ENCODE measurements around the gene SETD7.

The SETD7 gene

GRCh38 chr4:139564502-139564901, 8.5 kb upstream of the SETD7 start:
- no peak overlapping the region for H3K4me2 ChIP-seq (ENCODE audit: insufficient read depth, low read length)
- no peak overlapping the region for H2AFZ ChIP-seq (ENCODE audit: low read depth, low read length)
- DNase-seq = no peak
- no peaks in the 10 kb centered on the region for H4K20me1 ChIP-seq (ENCODE audit: insufficient read depth, low read length)
- peak; percentile 41; the same call in 1 of the 3 replicates for ATAC-seq (ENCODE audit: insufficient read depth, low read depth)
- H3K27ac ChIP-seq (ENCODE audit: low read length) = no peak overlapping the region
- no peaks in the 10 kb centered on the region for H3K27me3 ChIP-seq (ENCODE audit: insufficient read depth, low read length, poor library complexity)
- H3K4me1 ChIP-seq (ENCODE audit: insufficient read depth, low read length) = peaks cover 9% of the 10 kb centered on the region
- no peaks in the 10 kb centered on the region for H3K79me2 ChIP-seq (ENCODE audit: insufficient read depth, low read length)
- no peak for TF ChIP-seq EZH2 (IDR thresholded peaks at IDR 0.05; ENCODE audit: borderline replicate concordance, low read depth, low read length, severe bottlenecking)
- TF ChIP-seq, protein P1, sequence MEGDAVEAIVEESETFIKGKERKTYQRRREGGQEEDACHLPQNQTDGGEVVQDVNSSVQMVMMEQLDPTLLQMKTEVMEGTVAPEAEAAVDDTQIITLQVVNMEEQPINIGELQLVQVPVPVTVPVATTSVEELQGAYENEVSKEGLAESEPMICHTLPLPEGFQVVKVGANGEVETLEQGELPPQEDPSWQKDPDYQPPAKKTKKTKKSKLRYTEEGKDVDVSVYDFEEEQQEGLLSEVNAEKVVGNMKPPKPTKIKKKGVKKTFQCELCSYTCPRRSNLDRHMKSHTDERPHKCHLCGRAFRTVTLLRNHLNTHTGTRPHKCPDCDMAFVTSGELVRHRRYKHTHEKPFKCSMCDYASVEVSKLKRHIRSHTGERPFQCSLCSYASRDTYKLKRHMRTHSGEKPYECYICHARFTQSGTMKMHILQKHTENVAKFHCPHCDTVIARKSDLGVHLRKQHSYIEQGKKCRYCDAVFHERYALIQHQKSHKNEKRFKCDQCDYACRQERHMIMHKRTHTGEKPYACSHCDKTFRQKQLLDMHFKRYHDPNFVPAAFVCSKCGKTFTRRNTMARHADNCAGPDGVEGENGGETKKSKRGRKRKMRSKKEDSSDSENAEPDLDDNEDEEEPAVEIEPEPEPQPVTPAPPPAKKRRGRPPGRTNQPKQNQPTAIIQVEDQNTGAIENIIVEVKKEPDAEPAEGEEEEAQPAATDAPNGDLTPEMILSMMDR (IDR thresholded peaks at IDR 0.05; ENCODE audit: borderline replicate concordance, extremely low read depth, low read length, poor library complexity, severe bottlenecking) = peak; percentile 28
- no peak overlapping the region for H3K9ac ChIP-seq (ENCODE audit: low read depth, low read length)
- no peaks in the 10 kb centered on the region for H3K9me3 ChIP-seq (ENCODE audit: insufficient read depth, low read length, severe bottlenecking)
- H3K4me3 ChIP-seq (ENCODE audit: low read depth in 1 of 2, low read length in 2 of 2) = no peak overlapping the region
- no peaks in the 10 kb centered on the region for H3K36me3 ChIP-seq (ENCODE audit: insufficient read depth, low read length)

DNA sequence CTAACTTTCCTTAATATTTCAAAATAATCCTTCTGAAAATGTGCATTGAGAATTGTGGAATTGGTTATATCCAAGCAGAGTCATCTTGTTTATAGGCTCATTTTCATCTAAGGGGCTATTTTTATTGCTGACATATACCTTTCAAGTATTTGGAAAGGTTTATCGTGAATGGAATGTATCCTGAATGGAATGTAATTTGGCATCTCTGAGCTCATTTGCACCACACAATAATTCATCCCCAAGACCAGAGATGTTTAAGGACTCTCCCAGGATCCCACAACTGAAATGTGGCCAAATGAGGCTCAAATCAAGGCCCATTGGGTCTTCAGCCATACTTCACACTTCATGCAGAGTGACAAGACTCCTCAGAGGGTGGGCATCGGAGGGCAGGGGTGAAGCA, 7.5 kb upstream of the SETD7 start:
- no peaks in the 10 kb centered on the region for H3K36me3 ChIP-seq (ENCODE audit: insufficient read depth, low read length)
- ATAC-seq (ENCODE audit: insufficient read depth, low read depth) = no peak

DNA sequence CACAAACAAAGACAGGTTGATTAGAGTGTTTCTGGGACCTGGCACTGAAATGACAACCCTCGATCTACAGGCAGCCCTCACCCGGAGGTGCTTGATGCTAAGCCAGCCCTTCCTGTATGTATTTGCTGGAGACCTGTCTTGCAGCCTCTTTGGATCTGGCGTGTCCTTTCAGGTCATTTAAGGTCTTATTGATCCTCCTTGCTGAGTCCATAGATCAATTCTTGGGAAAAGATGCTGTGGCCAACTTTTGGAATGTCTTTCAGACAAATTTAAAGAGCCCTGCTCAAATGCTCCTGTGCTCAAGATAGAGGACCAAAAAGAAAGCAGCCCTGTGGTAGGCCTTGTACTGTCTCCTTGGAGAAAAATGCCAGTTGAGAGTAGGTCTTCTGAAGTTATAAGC, 6.8 kb upstream of the SETD7 start:
- H3K4me3 ChIP-seq (ENCODE audit: low read depth in 1 of 2, low read length in 2 of 2) = no peak overlapping the region
- H3K79me2 ChIP-seq (ENCODE audit: insufficient read depth, low read length) = no peaks in the 10 kb centered on the region
- DNase-seq = no peak
- no peak overlapping the region for H3K27ac ChIP-seq (ENCODE audit: low read length)
- no peak overlapping the region for H3K4me2 ChIP-seq (ENCODE audit: insufficient read depth, low read length)
- peaks cover 9% of the 10 kb centered on the region for H3K4me1 ChIP-seq (ENCODE audit: insufficient read depth, low read length)
- no peaks in the 10 kb centered on the region for H3K9me3 ChIP-seq (ENCODE audit: insufficient read depth, low read length, severe bottlenecking)
- no peak for ATAC-seq (ENCODE audit: insufficient read depth, low read depth)
- H3K9ac ChIP-seq (ENCODE audit: low read depth, low read length) = no peak overlapping the region
- no peaks in the 10 kb centered on the region for H3K36me3 ChIP-seq (ENCODE audit: insufficient read depth, low read length)
- no peak overlapping the region; the same call in 1 of the 2 replicates for H2AFZ ChIP-seq (ENCODE audit: low read depth, low read length)
- peaks cover 9% of the 10 kb centered on the region for H3K27me3 ChIP-seq (ENCODE audit: insufficient read depth, low read length, poor library complexity)
- H4K20me1 ChIP-seq (ENCODE audit: insufficient read depth, low read length) = no peaks in the 10 kb centered on the region
- TF ChIP-seq, protein P1 (IDR thresholded peaks at IDR 0.05; ENCODE audit: borderline replicate concordance, extremely low read depth, low read length, poor library complexity, severe bottlenecking) = no peak
- no peak for TF ChIP-seq EZH2 (IDR thresholded peaks at IDR 0.05; ENCODE audit: borderline replicate concordance, low read depth, low read length, severe bottlenecking)

More for the DNA sequence above, 7.5 kb upstream of the SETD7 start:
- no peak overlapping the region for H3K4me2 ChIP-seq (ENCODE audit: insufficient read depth, low read length)
- H2AFZ ChIP-seq (ENCODE audit: low read depth, low read length) = no peak overlapping the region
- peaks cover 3% of the 10 kb centered on the region for H3K27me3 ChIP-seq (ENCODE audit: insufficient read depth, low read length, poor library complexity)
- no peaks in the 10 kb centered on the region for H3K9me3 ChIP-seq (ENCODE audit: insufficient read depth, low read length, severe bottlenecking)
- H4K20me1 ChIP-seq (ENCODE audit: insufficient read depth, low read length) = no peaks in the 10 kb centered on the region
- no peak for DNase-seq
- H3K79me2 ChIP-seq (ENCODE audit: insufficient read depth, low read length) = no peaks in the 10 kb centered on the region
- no peak overlapping the region for H3K27ac ChIP-seq (ENCODE audit: low read length)
- peaks cover 9% of the 10 kb centered on the region for H3K4me1 ChIP-seq (ENCODE audit: insufficient read depth, low read length)
- H3K9ac ChIP-seq (ENCODE audit: low read depth, low read length) = no peak overlapping the region
- no peak overlapping the region for H3K4me3 ChIP-seq (ENCODE audit: low read depth in 1 of 2, low read length in 2 of 2)
- TF ChIP-seq, protein P1 (IDR thresholded peaks at IDR 0.05; ENCODE audit: borderline replicate concordance, extremely low read depth, low read length, poor library complexity, severe bottlenecking) = no peak
- no peak for TF ChIP-seq EZH2 (IDR thresholded peaks at IDR 0.05; ENCODE audit: borderline replicate concordance, low read depth, low read length, severe bottlenecking)
